GM19328 (cell line): ENCODE results near the gene BGLAP.

Experiments used
- ATAC-seq: cut with Tn5 transposase; IDR thresholded peaks from one replicate; pipeline ENCODE4 v1.9.1; 2021; ENCODE audit warnings: mild to moderate bottlenecking, moderate library complexity; ENCODE audit not compliant: unreplicated experiment

Gene BGLAP

DNA sequence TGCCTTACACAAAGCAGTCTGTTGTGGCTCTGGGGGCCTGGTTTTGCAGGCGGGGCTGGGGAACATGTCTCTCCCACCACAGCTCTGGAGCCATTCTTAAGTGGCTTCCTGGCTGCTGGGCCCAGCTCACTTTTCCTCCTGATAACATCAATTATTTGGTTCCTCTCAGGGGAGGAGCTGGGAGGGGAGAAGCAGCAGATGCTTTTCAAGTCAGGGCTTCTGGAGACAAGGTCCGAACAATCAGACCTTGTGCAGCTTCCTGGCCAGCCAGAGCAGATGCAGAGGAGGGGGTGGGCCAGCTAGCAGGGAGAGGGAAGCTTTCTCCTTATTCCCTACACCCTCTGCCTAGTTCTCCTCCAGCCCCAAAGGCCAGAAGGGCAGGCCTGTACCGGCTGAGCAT, 9.5 kb downstream of the BGLAP start:
- no peak for ATAC-seq

DNA sequence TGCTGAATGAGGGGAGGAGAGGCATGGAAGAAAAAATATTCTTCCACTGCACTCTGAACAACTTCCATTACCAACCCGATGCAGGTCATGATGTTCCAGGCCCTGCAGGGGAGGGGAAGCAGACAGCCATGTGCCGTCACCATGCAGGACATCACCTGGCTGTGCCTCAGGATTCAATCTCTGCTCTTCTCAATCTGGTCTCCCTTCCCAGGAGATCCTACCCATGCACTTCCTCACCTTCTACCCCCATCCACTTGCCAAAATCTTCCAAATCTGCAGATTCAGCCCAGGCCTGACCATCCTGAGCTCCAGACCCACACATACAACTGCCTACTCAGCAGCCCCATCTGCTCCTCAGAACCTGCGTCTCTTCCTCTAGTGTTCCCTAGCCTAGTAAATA, 11.7 kb downstream of the BGLAP start:
- ATAC-seq: no peak

DNA sequence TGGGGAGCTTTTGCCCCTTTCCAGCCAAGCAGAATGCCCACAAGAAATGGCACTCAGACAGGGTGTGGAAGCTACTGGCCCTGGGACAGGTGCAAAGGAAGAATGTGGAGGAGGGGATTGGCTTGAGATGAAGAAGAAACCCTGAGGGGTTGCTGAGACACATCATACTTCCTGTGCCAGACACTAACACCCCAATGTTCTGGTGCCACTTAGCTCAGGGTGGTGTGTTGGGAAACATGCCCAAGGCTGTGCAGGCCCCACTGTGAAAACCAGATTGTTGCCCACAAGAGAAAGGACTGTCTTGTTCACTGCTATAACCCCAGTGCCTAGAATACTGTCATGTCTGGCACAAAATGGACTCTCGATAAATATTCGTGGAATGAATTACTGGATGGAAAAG, 15.7 kb downstream of the BGLAP start:
- no peak for ATAC-seq

DNA sequence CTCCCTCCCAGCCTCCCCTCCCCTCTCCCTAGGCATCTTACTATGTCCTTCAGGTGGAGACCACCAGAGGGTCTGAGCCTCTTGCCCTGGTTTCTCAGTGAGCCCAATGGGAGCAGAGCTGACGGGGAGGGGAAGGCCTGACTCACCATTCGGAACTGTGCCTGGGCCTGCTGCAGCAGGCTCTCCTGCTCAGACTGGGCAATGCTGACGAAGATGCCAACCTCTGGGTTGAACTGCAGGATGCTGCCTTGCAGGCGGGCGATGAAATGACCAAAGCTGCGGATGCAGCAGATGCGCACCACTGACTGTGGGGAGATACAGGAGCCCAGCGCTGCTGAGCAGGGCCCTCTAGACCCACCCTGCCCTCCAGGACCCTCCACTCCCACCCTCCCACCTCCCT, 16.9 kb downstream of the BGLAP start:
- no peak for ATAC-seq

DNA sequence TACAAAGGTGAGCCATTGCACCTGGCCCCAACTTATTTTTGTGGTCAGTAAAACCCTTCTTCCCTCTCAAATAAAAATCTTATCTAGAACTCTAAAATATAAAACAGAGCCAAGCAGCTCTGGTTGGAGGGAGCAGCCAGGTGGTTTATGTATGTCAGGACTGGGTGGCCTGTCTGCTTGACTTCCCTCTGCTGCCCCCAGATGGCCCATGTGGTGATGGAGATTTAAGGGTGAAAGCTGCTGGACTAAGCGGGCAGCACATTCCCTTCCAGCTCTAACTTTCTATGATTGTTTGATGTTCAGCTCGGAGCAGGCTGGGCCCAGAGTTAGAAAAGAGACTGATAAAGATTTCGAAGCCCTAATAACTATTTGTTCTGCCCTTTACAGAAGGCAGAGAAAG, 17.8 kb downstream of the BGLAP start:
- no peak for ATAC-seq

DNA sequence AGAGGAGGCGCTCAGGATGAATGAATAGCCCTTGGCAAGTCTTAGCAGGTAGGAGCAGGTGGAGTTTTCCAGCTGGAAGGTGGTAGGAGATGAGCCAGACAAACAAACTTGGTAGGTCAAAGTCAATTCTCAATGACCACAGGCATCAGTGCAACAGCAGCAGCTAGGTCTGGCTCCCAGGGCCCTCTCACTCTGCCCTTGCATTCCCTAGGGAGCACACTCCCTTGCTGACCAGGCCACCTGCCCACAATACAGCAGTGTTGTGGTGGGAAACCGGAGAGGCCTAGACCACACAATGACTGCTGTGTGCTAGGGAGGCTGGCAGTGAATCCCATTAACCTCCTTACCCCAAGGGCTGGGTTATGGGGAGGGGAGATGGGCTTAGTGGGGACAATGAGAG, 18.9 kb downstream of the BGLAP start:
- ATAC-seq: no peak

DNA sequence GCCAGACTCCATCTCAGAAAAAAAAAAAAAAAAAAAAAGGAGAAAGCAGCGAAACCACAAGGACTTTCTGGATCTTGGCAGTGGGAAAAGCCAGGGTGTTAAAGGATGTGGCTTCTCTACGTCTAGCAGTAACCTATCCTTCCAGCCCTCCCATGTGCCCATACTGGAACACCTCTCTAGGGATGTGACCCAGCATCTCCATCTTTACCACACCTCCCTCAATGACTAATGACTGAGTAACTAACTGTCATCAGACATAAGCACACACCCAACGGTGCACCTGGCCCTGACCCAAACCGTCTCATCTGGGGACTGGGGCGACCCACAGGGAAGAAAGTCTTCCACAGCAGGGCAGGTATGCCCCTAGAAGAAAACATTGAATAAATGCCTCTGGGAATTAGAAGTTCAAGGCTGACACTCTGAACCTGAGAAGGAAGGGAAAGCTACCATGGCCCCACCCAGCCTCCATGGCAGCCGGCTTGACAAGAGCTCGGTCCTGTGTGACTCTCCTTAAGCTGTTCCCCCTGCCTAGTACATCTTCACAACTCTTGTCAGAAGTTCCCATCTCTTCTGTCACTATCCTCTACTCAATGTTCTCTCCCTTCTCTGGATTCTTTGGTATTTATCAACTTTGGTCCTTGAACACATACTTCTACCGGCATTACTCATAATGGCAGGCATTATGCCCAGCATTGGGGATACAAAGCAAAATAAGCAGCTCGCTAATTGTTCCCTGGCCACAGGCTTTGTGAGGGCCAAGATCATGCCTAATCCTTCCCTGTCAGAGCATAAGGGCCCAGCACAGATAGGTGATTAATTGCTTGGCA, 20.7 kb downstream of the BGLAP start:
- no peak for ATAC-seq

DNA sequence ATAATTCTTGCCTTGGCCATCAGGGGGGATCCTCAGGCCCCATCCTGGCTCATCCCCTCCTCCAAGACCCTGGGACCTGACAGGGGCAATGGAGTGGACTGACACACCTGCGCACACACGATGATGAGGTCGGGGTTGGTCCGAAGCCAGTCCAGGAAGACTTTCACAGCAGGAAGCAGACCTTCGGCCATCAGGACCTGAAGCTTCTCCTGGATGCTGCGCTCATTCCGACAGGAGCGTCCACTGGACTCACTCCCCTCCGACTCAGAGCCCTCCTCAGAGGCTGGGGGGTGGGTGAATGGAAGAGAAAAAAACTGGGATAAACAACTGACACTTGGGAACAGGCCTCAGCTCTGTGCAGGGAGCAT, 21.3 kb downstream of the BGLAP start:
- ATAC-seq: no peak

DNA sequence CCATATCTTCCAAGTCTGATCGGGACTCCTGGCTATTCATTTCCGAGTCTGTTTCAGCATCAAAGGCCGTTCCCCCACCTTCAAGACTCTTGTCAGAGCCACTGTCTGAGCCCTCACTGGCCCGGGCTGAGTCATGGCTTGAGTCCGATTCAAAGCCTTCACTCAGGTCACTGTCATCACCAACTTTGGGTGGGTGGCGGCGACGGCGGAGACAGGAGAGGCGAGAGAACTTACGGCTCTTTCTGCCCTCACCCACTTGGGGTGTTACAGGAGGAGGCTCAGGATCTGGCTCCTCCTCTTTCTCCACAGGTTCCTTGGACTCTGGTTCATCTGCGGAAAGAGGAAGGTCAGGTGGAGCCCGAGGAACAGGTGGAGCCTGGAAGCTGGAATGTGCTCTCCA, 24.1 kb downstream of the BGLAP start:
- no peak for ATAC-seq

DNA sequence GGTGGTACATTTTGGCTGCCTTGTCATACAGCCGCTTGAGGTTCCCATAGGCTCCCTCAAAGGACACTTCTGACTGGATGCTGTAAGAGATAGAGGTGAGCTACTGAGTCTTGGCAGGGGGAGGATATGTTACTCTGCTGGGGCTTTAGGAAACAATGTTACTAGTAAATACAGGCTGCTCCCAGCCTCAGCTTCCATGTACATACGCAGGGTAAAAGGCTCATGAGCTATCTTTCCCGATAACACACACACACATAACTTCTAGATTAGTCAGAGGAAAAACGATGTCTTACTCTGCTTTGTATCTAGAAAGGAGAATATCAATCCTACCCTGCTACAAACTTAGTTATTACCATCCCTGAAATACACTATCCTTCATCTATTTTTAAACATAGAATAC, 26.4 kb downstream of the BGLAP start:
- no peak for ATAC-seq

DNA sequence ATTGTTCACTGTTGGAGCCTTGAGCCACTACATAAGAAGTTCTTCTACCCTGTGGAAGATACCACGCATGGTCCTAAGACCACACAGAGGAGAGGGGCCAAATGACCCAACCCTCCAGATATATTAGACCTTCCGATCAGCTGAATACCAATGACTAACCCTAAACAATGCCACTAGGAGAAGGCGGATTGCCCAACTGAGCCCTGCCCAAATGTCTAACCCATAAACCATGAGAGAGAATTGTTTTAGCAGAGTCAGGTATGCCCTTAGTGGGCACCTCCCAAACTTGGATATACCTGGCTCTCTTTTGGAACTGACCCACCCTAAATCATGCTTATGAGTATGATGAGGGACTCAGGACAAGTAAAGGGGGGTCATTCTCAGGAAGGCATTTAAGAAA, 28.3 kb downstream of the BGLAP start:
- no peak for ATAC-seq

DNA sequence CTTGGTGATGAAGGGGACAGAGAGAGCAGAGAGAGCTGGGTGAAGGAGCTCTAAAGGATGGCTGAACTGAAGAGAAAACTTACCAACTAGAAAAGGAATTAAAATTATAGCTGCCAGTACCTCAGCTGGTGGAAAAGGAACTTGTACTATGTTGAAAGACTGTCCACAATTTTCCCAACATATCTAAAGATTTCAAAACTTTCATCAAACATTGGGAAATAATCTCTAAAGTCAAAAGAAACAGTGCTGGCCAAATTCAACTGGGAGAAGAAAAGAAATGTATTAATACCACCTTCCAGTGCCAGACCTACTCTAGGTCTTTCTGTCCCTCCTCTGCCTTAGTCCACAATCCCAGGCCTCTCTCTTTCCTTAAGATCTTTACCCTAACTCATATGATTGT, 34.5 kb downstream of the BGLAP start:
- no peak for ATAC-seq

DNA sequence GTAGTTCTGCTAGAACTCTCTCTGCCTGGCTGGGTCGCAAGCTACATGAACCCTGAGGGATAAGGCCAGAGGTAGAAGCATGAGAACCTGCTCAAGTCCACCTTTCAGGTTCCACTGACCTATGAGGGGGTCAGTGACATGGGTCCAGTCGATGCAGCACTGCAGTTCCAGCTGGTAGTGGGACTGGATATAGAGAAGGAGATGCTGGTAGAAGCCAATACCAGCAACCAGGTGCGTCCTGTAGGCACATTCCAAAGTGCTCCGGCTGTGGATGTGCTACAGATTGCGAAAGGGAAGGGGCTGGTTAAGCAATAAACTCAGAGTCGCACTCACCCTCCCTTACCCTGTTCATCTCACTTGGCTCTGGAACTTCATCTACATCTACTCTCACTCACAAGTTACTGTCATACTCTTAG, 35.0 kb downstream of the BGLAP start:
- ATAC-seq: no peak

DNA sequence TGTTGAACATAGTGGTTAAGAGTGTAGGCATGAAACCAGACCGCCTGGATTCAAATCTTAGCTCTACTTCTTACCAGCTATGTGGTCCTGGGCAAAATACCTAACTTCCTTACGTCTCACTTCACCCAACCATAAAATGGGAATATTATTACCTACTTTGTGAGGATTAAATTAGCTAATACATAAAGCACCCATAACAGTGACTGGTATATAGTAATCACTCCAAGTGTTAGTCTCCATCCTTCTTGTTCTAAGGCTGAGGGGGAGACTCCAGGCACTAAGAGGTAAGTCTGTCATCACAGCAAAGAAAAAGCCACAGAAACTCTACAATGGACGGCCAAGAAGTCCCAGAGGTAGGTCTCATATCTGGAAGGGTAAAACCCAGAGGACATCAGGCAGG, 37.9 kb downstream of the BGLAP start:
- no peak for ATAC-seq

DNA sequence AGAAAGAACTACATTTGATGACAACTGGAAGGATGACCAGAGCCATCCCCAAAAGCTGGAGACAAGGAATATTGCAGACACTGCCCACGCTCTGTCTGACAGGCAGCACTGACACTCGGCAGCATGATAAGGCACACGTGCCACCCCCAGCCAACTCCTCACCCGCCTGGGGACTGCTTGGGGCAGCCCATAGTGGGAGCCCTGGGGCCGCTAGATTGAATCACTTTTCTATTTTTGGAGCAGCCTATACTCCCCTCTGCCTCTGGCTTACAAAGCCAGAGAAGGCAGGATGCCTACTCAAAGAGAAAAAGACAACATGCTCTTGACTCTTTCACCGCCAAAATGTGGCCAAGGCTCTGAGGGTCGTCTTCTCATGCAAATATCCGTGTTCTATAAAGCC, 39.3 kb downstream of the BGLAP start:
- no peak for ATAC-seq

DNA sequence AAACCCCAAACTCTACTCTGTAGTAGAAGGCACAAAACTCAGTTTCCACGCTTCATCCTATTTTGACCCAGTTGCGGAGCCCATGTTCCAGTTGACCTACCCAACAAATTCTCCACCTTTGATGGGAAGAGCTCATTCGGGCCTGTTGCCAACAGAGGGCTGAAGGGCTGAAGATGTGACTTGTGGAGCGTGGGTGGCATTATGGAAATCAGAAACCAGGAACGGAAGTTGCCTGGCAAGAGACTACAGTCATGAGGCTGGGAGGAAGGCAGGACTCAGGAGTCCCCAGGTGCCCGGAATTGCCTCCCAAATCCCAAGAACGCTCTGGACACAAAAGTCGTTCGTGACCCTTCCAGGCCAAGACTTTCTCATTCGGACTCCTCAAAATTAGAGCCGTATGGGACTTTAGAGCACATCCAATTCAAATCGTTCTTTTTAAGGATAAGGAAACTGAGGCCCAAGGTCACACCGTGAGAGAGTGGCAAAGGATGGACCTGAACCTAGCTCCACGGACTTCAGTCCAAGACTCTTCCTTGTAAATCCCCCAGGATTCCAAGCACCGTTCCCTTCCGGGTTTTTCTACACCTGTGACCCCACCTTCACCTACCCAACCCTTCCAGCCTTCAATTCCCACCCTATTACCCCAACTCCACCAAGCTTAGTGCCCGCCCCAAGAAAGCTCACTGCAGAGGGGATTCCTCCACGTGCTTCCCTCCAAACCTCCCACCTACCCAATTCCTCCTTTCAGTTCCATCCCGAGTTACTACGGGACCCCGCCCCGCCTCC, 39.9 kb downstream of the BGLAP start:
- peak; percentile 4 for ATAC-seq

DNA sequence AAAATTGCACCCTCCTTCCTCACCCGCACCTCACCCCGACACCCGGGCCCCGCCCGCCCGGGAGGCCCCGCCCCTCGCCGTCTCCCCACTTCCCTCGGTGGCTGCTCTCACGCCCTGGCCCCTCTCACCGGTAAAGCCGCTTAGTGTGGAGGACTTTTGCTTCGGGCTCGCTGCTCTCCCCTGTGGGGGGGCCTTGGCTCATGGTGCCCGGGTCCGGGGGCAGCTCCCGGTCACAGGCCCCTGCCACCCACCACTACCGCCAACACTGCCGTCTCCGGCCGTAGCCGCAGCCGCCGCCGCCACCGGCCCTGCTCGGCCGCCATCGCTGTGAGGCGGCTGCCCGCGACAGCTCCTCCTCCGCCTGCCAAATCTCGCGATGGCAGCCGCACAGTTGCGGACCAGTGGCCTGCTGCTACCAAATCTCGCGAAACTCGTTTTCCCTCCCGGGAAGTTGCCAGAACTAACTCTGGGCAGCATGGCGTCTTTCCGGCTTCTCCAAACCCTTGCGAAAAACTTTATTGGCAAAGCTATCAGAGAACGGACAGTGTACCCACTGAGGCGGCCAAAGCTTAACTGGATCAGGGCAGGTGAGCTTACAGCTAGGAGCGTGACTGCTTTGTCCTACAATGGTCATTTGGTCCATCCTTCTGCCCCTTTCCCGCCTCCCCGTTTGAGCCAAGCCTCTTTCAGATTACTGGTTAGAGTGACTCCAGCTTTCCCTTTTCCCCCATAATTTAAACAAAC, 40.7 kb downstream of the BGLAP start, which contains the start of gene SMG5:
TSS of gene SMG5 (minus strand) at position 347 of the 744 bp plus-strand sequence. CDS start at position 202, 145 bp downstream.
- peak; percentile 71 for ATAC-seq

DNA sequence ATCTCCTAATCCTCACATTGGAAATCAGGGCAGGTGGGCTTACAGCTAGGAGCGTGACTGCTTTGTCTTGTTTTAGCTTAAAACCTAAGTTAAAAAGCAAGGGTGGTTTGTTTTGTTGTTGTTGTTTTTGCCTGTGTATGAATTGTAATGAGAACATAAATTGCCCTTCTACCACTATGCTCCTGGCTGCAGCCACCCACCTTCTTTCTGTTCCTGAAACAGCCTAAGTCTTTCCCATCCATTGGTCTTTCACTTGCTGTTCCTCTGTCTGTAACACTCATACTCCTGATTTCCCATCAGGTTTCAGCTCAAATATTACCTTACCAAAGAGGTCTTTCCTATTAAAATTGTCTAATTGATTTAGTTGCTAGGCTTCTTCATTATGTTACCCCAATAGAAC, 41.5 kb downstream of the BGLAP start:
- no peak for ATAC-seq

DNA sequence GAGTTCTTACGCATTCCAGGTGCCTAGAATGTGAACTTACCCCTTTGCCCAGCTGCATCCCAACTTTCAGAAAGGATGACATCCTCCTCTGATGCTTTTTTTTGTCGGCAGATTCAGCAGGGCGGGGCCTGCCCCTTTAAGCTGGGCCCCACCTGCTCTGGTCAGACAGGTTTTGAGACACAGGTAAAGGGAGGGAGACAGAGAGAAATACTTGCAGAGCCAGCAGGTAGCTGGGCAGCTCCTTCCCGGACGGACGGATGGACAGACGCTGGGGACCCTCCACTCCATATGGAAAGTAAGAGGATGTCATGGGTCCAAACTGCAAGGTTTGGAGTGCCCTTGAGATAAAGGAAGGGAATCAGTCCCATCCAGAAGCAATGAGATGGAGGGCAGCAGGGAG, 42.1 kb downstream of the BGLAP start, which contains the start of gene TMEM79:
TSS of gene TMEM79 (plus strand) at position 214 of the 400 bp plus-strand sequence. CDS start 902 bp downstream, outside the sequence.
- ATAC-seq: no peak

DNA sequence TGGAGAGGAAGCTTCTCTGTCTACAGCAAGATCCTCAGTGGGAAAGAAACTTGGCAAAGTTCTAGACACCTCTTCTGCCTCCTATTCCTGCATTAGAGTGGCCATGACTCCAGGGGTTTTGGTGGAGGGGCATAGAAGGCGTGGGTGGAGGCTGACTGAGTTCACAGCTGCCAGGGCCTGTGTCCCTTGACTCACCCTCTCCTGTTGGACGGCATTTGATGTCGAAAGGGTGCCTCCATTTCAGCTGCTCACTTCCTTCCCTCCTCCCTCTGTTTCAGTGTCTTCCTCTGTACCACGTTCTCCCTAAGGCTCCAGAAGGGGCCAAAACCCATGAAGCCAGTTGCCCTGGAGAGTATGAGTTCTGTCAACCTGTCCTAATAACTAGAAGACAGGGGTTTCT, 42.8 kb downstream of the BGLAP start:
- no peak for ATAC-seq

DNA sequence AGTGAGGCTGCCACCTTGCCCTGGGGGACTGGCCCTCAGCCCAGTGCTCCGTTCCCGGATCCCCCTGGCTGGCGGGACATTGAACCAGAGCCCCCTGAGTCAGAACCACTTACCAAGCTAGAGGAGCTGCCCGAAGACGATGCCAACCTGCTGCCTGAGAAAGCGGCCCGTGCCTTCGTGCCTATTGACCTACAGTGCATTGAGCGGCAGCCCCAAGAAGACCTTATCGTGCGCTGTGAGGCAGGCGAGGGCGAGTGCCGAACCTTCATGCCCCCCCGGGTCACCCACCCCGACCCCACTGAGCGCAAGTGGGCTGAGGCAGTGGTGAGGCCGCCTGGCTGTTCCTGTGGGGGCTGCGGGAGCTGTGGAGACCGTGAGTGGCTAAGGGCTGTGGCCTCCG, 43.5 kb downstream of the BGLAP start:
- no peak for ATAC-seq
